T47D (cell line): ENCODE results near the gene ECEL1.

Source experiments
- DNase-seq, 2 experiments: peaks; one replicate each; pipeline versions ENCODE4 v3.0.0 to v3.0.0-alpha.2; 2011 to 2012; ENCODE audit warnings: low read depth in 1 of 2, low spot score in 1 of 2
- JUND ChIP-seq: IDR thresholded peaks from 2 replicates; pipeline ENCODE4 v1.6.1; 2012; ENCODE audit warnings: low read depth
- in situ Hi-C: cut with HindIII; loops from 2 replicates; pipeline ENCODE4 v1.10.0; 2016; ENCODE audit warnings: low sequenced_read_pairs, low pct_unique_long_range_greater_than_20kb

Gene ECEL1

GRCh38 chr2:232432598-232433184, 54.9 kb downstream of the ECEL1 start:
- no peak for DNase-seq
- no peak for TF ChIP-seq JUND
- in situ Hi-C loops, result no loop called here

GRCh38 chr2:232431705-232432590, 55.7 kb downstream of the ECEL1 start:
- TF ChIP-seq JUND, result no peak
- in situ Hi-C loops, result no loop called here
- DNase-seq, result no peak
